Gastroesophageal sphincter (tissue), 3 donors: ENCODE measurements around the gene SPEN.
"Not testable (repeated sequence)": the region's sequence is repeated elsewhere in the genome, so short reads cannot be mapped to it uniquely, and the experiment has no call there.

Experiments
- EP300 ChIP-seq: sonication (generic); formaldehyde crosslinking; IDR thresholded peaks from one replicate; pipeline ENCODE4 v1.6.1; 2017; ENCODE audit warnings: antibody characterized with exemption, mild to moderate bottlenecking
- POLR2A ChIP-seq, 2 donors: fragments of 450-650 bp; IDR thresholded peaks; one replicate each; pipeline ENCODE4 v1.6.1; 2017; ENCODE audit warnings: antibody characterized with exemption in 2 of 2, mild to moderate bottlenecking in 2 of 2, moderate library complexity in 1 of 2
- POLR2AphosphoS5 ChIP-seq: sonication (generic); formaldehyde crosslinking; IDR thresholded peaks from one replicate; pipeline ENCODE4 v1.6.1; 2017; ENCODE audit warnings: antibody characterized with exemption
- TF ChIP-seq, protein P1 (sequence below), 4 experiments: fragments of 200-600 bp in 2 of 4; fragments of 450-650 bp in 2 of 4; sonication (generic) in 1 of 4; IDR thresholded peaks; one replicate each; pipeline ENCODE4 v1.5.1; 2017 to 2019; ENCODE audit warnings: antibody characterized with exemption in 4 of 4, mild to moderate bottlenecking in 2 of 4, moderate library complexity in 2 of 4

GRCh38 chr1:15913607-15914006 lies 66.1 kb downstream of the SPEN start:
- TF ChIP-seq EP300; POLR2A (IDR thresholded peaks at IDR 0.05); POLR2AphosphoS5: not testable (repeated sequence)
- TF ChIP-seq, protein P1, sequence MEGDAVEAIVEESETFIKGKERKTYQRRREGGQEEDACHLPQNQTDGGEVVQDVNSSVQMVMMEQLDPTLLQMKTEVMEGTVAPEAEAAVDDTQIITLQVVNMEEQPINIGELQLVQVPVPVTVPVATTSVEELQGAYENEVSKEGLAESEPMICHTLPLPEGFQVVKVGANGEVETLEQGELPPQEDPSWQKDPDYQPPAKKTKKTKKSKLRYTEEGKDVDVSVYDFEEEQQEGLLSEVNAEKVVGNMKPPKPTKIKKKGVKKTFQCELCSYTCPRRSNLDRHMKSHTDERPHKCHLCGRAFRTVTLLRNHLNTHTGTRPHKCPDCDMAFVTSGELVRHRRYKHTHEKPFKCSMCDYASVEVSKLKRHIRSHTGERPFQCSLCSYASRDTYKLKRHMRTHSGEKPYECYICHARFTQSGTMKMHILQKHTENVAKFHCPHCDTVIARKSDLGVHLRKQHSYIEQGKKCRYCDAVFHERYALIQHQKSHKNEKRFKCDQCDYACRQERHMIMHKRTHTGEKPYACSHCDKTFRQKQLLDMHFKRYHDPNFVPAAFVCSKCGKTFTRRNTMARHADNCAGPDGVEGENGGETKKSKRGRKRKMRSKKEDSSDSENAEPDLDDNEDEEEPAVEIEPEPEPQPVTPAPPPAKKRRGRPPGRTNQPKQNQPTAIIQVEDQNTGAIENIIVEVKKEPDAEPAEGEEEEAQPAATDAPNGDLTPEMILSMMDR (IDR thresholded peaks at IDR 0.05) = not testable (repeated sequence)
